GM21423 (cell line): ENCODE data around the gene LPIN1.

Experiments used
- ATAC-seq: cut with Tn5 transposase; IDR thresholded peaks from one replicate; pipeline ENCODE4 v1.9.1; 2021; ENCODE audit warnings: mild to moderate bottlenecking, moderate library complexity; ENCODE audit not compliant: unreplicated experiment

Gene LPIN1

DNA sequence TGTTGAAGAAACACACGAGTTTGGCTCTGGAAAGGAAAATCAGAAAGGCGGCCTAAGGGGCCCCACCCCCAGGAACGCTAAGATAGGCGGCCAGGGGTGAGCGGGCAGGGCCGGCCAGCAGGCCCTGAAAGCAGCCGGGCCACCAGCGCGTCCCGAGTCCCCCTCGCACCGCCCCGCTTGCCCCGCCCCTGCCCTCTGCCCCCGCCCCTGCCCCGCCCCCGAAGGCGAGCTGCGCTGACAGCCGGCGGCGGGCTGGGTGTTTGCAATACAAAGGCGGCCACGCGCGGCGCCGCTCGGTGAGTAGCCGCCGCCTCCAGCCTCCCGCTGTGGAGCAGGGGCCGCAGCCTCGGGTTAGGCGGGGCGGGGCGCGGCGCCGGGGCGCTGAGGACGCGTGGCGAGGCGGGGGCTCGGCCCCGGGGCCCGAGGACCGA, at the start of gene LPIN1:
Gene LPIN1 (plus strand): TSS at position 257 of the 431 bp plus-strand sequence. CDS start 18,910 bp downstream, outside the sequence.
- ATAC-seq: peak; percentile 47

- no peak for ATAC-seq
Observed at GRCh38 chr2:11696736-11697102, 49.7 kb upstream of the LPIN1 start.

GRCh38 chr2:11697103-11697871, 49.1 kb upstream of the LPIN1 start:
- ATAC-seq: no peak

- no peak for ATAC-seq
Observed at GRCh38 chr2:11698009-11698922, 48.2 kb upstream of the LPIN1 start.

- ATAC-seq: no peak
Observed at GRCh38 chr2:11699686-11700670, 46.5 kb upstream of the LPIN1 start.

DNA sequence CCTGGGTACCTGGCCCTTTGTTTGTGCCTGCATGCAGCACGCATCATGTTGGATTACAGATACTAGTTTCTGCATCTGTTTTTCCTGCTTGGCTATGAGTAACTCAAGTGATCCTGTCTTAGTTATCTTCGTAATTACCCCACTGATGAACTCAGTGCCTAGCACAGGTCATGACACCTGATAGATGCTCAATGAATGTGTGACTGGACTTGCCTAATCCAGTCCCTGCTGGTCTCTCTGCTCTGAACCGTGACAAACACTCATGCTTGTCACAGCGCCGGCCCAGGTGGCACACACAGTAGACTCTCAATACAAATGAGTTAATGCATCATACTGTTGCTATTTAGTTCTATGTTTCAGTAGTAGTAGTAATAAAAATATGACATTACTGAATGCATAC, 45.2 kb upstream of the LPIN1 start:
- ATAC-seq: no peak

DNA sequence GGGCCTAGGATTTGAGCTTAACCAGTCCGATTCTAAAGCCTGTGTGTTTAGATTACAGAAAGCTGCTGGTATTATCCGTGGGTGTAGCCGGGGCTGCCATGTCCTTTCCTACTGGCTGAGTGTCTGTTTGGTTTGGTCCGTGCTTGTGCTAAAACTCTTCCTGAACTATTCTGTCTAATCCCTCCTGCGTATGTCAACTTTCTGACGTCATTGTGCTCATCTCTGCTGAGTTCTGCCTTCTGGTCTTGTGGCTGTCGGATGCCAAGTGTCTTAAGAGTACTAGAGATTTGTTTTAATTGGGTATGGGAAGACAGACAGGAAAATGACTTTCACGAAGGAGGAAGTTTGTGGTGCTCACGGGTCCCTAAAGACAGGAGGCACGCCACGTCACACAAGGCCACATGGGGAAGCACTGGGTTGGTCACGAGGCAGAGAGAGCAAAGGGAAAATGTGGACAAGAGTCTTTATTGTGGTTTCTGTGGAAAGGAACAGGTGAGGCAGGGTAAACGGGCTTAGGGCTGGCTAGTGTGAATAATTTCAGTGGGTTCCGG, 44.6 kb upstream of the LPIN1 start:
- no peak for ATAC-seq

- no peak for ATAC-seq
Observed at GRCh38 chr2:11702946-11703345, 43.5 kb upstream of the LPIN1 start.

- ATAC-seq: no peak
Observed at GRCh38 chr2:11703700-11704099, 42.7 kb upstream of the LPIN1 start.

DNA sequence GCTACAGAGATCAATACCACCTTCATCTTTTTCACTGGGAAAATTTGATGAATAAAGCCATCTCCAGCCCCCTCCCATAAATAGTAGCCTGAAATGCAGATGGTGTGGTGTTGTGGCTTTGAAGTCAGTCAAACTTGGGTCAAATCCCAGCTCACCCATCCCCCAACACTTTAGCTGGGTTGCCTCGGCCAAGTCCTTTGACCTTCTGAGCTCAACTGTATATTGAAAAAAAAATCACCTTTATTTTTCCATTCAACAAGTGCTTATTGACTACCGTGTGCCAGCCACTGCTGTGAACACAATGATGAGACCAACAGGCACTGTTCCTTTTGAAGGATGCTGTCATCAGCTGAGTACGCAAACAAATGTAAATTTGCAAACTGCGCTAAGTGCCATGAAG, 41.4 kb upstream of the LPIN1 start:
- no peak for ATAC-seq

- ATAC-seq: no peak
Observed at GRCh38 chr2:11705711-11706110, 40.7 kb upstream of the LPIN1 start.

- no peak for ATAC-seq
Observed at GRCh38 chr2:11708106-11708505, 38.3 kb upstream of the LPIN1 start.

DNA sequence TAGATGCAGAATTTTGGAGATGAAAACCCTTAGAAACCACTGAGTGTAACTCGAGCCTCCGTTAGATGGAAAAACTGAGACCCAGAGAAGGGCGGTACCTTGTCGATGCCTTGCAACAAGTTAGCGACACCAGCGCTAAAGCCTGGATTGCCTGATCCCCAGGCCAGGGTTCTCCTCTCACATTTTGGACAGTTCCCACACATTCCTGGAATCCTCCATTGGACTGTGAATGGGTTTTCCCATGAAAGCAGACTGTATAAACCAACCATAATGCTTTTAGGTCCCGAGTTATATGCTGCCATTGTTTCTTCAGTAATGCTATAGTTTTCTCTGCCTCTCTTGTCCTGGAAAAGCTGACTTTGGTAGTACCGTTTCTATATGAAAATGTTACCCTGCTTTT, 37.1 kb upstream of the LPIN1 start:
- no peak for ATAC-seq

GRCh38 chr2:11710210-11710609, 36.2 kb upstream of the LPIN1 start:
- ATAC-seq: no peak

- ATAC-seq: no peak
Observed at GRCh38 chr2:11710632-11711353, 35.6 kb upstream of the LPIN1 start.

DNA sequence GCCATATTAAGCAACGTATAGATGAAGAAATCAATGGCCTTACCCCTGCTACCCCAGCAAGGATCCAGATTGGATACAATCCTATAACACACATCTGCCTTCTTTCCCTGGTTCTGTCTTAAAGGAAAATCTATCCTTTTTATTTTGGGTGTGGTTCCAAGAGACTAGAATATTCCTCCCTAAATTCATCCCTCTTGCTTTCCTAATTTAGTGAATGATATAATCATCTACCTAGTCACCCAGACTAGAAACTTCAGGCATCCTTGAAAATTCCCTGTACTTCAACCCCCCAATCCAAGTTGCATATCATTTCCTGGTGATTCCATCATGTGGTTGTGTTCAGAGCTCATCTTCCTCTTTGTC, 35.1 kb upstream of the LPIN1 start:
- ATAC-seq: no peak

DNA sequence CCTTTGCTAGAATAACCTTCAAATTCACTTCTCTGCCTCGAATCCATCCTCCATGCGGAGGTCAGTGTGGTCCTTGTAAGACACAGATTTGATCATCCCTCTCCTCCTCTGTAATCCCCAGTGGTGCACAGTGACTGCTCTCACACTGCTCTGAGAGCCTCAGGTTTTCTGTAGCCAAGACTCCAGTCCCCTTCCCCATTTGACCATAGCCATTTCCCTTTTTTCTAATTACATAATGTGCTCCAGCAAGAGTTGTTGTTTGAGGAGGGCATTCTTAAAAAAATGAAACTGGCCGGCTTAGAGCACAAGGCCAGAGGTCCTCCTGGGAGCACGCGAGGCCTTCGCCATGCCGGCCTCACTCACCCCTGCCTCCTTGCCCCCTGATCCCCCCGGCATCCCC, 34.7 kb upstream of the LPIN1 start:
- no peak for ATAC-seq

DNA sequence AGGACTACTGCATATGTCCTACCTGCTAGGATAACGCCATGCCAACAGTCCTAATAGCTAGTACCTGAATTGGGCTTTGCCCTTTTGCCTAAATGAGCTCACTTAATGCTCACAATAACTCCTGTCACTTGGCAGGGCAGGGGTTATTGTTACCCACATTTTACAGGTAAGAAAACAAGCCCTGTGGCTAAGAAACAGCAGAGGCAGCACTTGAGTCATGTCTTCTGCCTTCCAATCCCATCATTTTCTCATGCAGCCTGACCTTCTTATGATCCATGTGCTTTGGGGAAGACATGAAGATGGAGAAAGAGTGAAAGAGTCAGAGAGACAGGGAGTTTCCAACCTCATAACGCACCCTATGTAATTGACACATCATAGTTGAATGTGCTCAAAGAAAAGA, 33.6 kb upstream of the LPIN1 start:
- ATAC-seq: no peak

DNA sequence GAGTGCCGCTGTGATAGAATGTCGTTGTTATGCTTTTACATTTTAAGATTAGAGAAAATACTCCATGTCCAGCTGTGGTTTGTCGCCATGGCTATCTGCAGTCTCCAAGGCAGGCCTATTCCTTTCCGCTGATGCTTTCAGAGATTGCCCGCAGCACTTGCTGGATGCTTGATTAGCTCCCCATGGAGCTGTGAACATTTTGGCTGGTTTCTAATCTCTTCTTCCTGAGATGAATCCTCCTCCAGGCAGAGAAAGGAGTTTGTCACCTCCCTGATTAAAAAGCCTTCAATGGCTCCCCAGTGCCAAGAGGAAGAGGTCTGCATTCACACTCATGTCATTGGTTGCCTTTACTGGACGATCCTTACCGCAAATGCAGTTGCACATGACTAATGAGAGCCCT, 32.6 kb upstream of the LPIN1 start:
- no peak for ATAC-seq
